OCI-LY7 (cell line): ENCODE data around the gene TUBB1. TPM values are rescaled to one million over a fixed set of nuclear protein-coding genes. Genes with fewer than 3 reads are reported as not detected.
"Not testable (repeated sequence)": the region's sequence is repeated elsewhere in the genome, so short reads cannot be mapped to it uniquely, and the experiment has no call there.

Experiments used
- BruUV-seq: library from RNA; stranded (reverse); fragments of 400-500 nt; replicated peaks from 2 replicates; lab custom pipeline; 2021; lab: Mats Ljungman, UMichigan
- CTCF ChIA-PET: fragments of 300-600 bp; sonication (Branson Sonifier 250); formaldehyde crosslinking; loops from one replicate; lab custom pipeline; 2022; ENCODE audit warnings: antibody characterized with exemption; ENCODE audit not compliant: unreplicated experiment; lab: Charles Lee
- POLR2A ChIA-PET: fragments of 300-600 bp; sonication (Branson Sonifier 250); formaldehyde crosslinking; loops from one replicate; lab custom pipeline; 2022; ENCODE audit warnings: antibody characterized with exemption; lab: Charles Lee
- DNase-seq: peaks from one replicate; pipeline ENCODE4 v3.0.0-alpha.2; 2015; ENCODE audit warnings: low spot score
- H2AFZ ChIP-seq: fragments of 200-600 bp; sonication (generic), shearing (Covaris generic); 2 replicates; pipeline ENCODE4 v1.6.1; 2014; ENCODE audit warnings: mild to moderate bottlenecking, antibody characterized with exemption, low read length, moderate library complexity
- H3K27ac ChIP-seq: fragments of 200-600 bp; sonication (generic); 2 replicates; pipeline ENCODE4 v1.5.1; 2014; ENCODE audit warnings: mixed run types, low read depth, mild to moderate bottlenecking, moderate library complexity, low read length, inconsistent platforms; ENCODE audit not compliant: poor library complexity, severe bottlenecking
- H3K36me3 ChIP-seq: fragments of 200-600 bp; sonication (generic); 2 replicates; pipeline ENCODE4 v1.6.1; 2014; ENCODE audit warnings: mild to moderate bottlenecking, antibody characterized with exemption, low read length, moderate library complexity, mixed read lengths; ENCODE audit not compliant: insufficient read depth
- H3K4me1 ChIP-seq: fragments of 200-600 bp; sonication (generic); 2 replicates; pipeline ENCODE4 v1.5.1; 2014; ENCODE audit warnings: mild to moderate bottlenecking, low read length; ENCODE audit not compliant: insufficient read depth, poor library complexity, severe bottlenecking
- H3K4me2 ChIP-seq: fragments of 200-600 bp; sonication (generic); 2 replicates; pipeline ENCODE4 v1.6.1; 2014; ENCODE audit warnings: mild to moderate bottlenecking, low read length
- H3K4me3 ChIP-seq: fragments of 200-600 bp; sonication (generic); 2 replicates; pipeline ENCODE4 v1.5.1; 2014; ENCODE audit warnings: mild to moderate bottlenecking, low read depth, low read length; ENCODE audit not compliant: poor library complexity, severe bottlenecking
- H3K79me2 ChIP-seq: fragments of 200-600 bp; sonication (generic); 2 replicates; pipeline ENCODE4 v1.6.1; 2016; ENCODE audit warnings: low read depth, mild to moderate bottlenecking, low read length, moderate library complexity, mixed read lengths; ENCODE audit not compliant: insufficient read depth
- H3K9me2 ChIP-seq: fragments of 200-600 bp; sonication (generic); 2 replicates; pipeline ENCODE4 v1.6.1; 2016; ENCODE audit warnings: mild to moderate bottlenecking, low read length, mixed read lengths; ENCODE audit not compliant: insufficient read depth
- H3K9me3 ChIP-seq: fragments of 200-600 bp; sonication (generic); 2 replicates; pipeline ENCODE4 v1.6.1; 2014; ENCODE audit warnings: mild to moderate bottlenecking, mixed run types, low read length, mixed read lengths
- H4K20me1 ChIP-seq: fragments of 200-600 bp; sonication (generic); 2 replicates; pipeline ENCODE4 v1.6.1; 2014; ENCODE audit warnings: mild to moderate bottlenecking, antibody characterized with exemption, low read length, moderate library complexity, mixed read lengths; ENCODE audit not compliant: insufficient read depth
- EZH2phosphoT487 ChIP-seq: fragments of 200-600 bp; sonication (generic); IDR thresholded peaks from 2 replicates; pipeline ENCODE4 v1.6.1; 2018; ENCODE audit warnings: low read depth, borderline replicate concordance, mild to moderate bottlenecking, mixed run types, antibody characterized with exemption, low read length, moderate library complexity, mixed read lengths
- intact Hi-C: fragments of 100-400 bp; cut with micrococcal nuclease; formaldehyde crosslinking; loops from one replicate; pipeline ENCODE4 v1.10.0; 2022; ENCODE audit not compliant: unreplicated experiment
- total RNA-seq, 2 experiments: library from RNA; depleted of rRNA in 1 of 2; stranded (reverse); fragments of >200 nt in 1 of 2; shearing (Covaris generic) in 1 of 2; gene quantifications; 2 replicates each; pipeline ENCODE4 v1.2.3, GENCODE V29; 2014 to 2022
- TF ChIP-seq, protein P1 (sequence below): fragments of 200-600 bp; sonication (generic); conservative IDR thresholded peaks from 2 replicates; pipeline ENCODE4 v1.5.1; 2014; ENCODE audit warnings: mild to moderate bottlenecking, antibody characterized with exemption, low read length, moderate library complexity, mixed read lengths

TUBB1 gene
- total RNA-seq, 2 experiments from 2014 or later, result 0.11 TPM; not detected in 1

DNA sequence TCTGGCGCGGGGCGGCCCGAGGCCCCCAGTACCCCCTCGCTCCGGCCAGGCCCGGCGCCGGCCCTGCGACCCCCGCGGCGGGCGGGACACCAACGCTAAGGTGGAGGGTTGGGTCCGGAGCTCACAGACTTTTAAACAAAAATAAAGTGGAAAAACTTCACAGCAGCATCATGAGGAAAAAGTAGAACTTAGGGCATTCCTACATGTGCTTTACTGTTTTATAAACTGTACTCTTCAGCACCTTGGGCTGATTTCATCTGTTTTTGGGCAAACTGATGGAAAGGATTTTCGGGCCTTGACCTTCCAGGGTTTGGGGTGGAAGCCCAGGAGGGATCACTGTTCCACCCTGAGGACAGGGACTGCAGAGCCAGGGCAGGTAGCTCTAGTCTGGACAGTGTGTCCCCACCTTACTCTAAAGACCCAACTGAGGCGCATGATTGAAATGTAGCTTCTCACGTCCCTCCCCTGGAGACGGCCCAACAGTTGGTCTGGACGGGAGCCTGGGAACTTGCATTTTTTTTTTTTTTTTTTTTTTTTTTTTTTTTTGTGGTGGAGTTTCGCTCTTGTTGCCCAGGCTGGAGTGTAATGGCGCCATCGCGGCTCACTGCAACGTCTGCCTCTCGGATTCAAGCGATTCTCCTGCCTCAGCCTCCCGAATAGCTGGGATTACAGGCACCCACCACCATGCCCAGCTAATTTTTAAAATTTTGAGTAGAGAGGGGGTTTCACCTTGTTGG, 37.4 kb upstream of the TUBB1 start:
- Histone ChIP-seq H4K20me1 (peaks cover 8% of the 10 kb centered on the region; the same call in 1 of the 2 replicates), H3K36me3 (peaks cover 31% of the 10 kb centered on the region), H3K4me2 (peak overlapping the region; percentile 83), H2AFZ (peak overlapping the region; percentile 43; the same call in 1 of the 2 replicates), H3K27ac (peak overlapping the region; percentile 54), H3K79me2 (peaks cover 49% of the 10 kb centered on the region), H3K9me2 (no peaks in the 10 kb centered on the region), H3K4me1 (peaks cover 54% of the 10 kb centered on the region), H3K9me3 (no peaks in the 10 kb centered on the region), H3K4me3 (peak overlapping the region; percentile 96)
- TF ChIP-seq EZH2phosphoT487, result no peak
- TF ChIP-seq, protein P1, sequence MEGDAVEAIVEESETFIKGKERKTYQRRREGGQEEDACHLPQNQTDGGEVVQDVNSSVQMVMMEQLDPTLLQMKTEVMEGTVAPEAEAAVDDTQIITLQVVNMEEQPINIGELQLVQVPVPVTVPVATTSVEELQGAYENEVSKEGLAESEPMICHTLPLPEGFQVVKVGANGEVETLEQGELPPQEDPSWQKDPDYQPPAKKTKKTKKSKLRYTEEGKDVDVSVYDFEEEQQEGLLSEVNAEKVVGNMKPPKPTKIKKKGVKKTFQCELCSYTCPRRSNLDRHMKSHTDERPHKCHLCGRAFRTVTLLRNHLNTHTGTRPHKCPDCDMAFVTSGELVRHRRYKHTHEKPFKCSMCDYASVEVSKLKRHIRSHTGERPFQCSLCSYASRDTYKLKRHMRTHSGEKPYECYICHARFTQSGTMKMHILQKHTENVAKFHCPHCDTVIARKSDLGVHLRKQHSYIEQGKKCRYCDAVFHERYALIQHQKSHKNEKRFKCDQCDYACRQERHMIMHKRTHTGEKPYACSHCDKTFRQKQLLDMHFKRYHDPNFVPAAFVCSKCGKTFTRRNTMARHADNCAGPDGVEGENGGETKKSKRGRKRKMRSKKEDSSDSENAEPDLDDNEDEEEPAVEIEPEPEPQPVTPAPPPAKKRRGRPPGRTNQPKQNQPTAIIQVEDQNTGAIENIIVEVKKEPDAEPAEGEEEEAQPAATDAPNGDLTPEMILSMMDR, result no peak
- BruUV-seq, result TSS peak; percentile 59
- CTCF ChIA-PET, result no interaction called here
- POLR2A ChIA-PET, result interaction anchor here (0.5 to 4.1 kb wide), 13 partner anchors 9 to 593 kb away, joined by 3 to 13 read pairs (median 3); partner anchors contain the start of genes ATP5F1E, PRELID3B and VAPB
- peak; percentile 40 for DNase-seq
- intact Hi-C loops, result loop anchor here (1.0 to 5.0 kb wide), 5 partner anchors 24 to 109 kb away; partner anchors contain the start of gene PRELID3B

DNA sequence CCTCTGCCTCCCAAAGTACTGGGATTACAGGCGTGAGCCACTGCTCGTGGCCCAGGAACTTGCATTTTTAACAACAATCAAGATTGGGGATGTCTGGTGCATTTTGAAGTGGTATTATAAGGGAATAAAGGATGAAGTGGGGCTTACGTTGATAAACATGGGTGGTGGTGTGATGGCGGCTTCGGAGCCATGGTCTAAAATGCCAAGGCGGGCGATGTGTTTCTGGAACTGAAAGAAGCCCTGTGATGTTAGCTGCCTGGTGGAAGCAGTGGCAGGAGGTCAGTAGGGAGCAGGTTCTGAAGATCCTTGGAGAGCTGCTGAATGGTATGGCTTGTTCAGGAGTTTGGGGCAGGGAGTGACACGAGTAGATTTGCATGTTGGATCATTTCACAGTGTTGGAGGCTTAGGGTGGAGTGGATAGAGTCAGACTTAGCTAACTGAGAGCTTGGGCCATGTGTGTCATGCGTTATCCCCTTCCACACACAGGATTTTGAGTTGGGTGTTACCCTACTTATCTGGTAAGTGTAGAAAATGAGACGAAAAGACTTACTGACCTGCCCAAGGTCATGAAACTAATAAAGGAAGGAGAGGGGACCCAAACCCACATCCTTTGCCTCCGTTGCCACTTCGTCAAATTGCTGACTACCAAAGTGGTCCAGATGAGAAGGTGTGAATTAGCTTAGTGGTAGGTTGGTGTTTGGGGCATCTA, 36.7 kb upstream of the TUBB1 start:
- BruUV-seq, result no TSS peak

DNA sequence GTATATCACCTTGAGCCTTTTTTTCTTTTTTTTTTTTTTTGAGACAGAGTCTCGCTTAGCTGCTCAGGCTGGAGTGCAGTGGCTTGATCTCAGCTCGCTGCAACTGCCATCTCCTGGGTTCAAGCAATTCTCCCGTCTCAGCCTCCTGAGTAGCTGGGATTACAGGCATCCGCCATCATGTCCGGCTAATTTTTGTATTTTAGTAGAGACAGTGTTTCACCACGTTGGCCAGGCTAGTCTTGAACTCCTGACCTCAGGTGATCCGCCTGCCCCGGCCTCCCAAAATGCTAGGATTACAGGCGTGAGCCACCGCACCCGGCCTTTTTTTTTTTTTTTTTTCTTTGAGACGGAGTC, 36.1 kb upstream of the TUBB1 start:
- Histone ChIP-seq H3K4me2 (peak overlapping the region; percentile 83), H3K4me3 (peak overlapping the region; percentile 96), H3K79me2 (peaks cover 49% of the 10 kb centered on the region), H3K4me1 (peaks cover 51% of the 10 kb centered on the region), H3K27ac (peak overlapping the region; percentile 23), H3K36me3 (peaks cover 44% of the 10 kb centered on the region)
- H4K20me1 ChIP-seq, CTCF ChIA-PET, BruUV-seq, DNase-seq, H3K9me2 ChIP-seq, H2AFZ ChIP-seq, H3K9me3 ChIP-seq: not testable (repeated sequence)
- intact Hi-C loops, result loop anchor here (5.0 kb wide), 3 partner anchors 59 to 111 kb away; partner anchors contain the start of gene PRELID3B
- POLR2A ChIA-PET, result interaction anchor here (0.5 to 4.1 kb wide), 4 partner anchors 11 to 331 kb away, joined by 3 to 13 read pairs (median 4); no protein-coding TSS in a partner anchor

More for the DNA sequence above, 36.7 kb upstream of the TUBB1 start:
- Histone ChIP-seq H3K79me2 (peaks cover 49% of the 10 kb centered on the region), H3K36me3 (peaks cover 38% of the 10 kb centered on the region), H3K4me1 (peaks cover 54% of the 10 kb centered on the region), H2AFZ (no peak overlapping the region), H4K20me1 (peaks cover 8% of the 10 kb centered on the region; the same call in 1 of the 2 replicates), H3K9me3 (no peaks in the 10 kb centered on the region), H3K4me2 (peak overlapping the region; percentile 83), H3K27ac (peak overlapping the region; percentile 23), H3K4me3 (peak overlapping the region; percentile 96), H3K9me2 (no peaks in the 10 kb centered on the region)
- no peak for TF ChIP-seq EZH2phosphoT487
- TF ChIP-seq, protein P1, result no peak
- no peak for DNase-seq
- ChIA-PET POLR2A (interaction anchor here (0.5 to 4.1 kb wide), 10 partner anchors 10 to 331 kb away, joined by 3 to 13 read pairs (median 3); partner anchors contain the start of gene ATP5F1E), CTCF (no interaction called here)
- intact Hi-C loops, result loop anchor here (5.0 kb wide), 3 partner anchors 60 to 110 kb away; partner anchors contain the start of gene PRELID3B
